ENCODE results near the gene RANGAP1.

The RANGAP1 gene

GRCh38 chr22:41229730-41230400 is 56.1 kb downstream of the RANGAP1 start (continued):
- TF ChIP-seq, protein P1, sequence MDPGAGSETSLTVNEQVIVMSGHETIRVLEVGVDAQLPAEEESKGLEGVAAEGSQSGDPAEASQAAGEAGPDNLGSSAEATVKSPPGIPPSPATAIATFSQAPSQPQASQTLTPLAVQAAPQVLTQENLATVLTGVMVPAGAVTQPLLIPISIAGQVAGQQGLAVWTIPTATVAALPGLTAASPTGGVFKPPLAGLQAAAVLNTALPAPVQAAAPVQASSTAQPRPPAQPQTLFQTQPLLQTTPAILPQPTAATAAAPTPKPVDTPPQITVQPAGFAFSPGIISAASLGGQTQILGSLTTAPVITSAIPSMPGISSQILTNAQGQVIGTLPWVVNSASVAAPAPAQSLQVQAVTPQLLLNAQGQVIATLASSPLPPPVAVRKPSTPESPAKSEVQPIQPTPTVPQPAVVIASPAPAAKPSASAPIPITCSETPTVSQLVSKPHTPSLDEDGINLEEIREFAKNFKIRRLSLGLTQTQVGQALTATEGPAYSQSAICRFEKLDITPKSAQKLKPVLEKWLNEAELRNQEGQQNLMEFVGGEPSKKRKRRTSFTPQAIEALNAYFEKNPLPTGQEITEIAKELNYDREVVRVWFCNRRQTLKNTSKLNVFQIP (CRISPR knock-in tag; IDR thresholded peaks at IDR 0.05; ENCODE audit: borderline replicate concordance, low read depth), result no peak

DNA sequence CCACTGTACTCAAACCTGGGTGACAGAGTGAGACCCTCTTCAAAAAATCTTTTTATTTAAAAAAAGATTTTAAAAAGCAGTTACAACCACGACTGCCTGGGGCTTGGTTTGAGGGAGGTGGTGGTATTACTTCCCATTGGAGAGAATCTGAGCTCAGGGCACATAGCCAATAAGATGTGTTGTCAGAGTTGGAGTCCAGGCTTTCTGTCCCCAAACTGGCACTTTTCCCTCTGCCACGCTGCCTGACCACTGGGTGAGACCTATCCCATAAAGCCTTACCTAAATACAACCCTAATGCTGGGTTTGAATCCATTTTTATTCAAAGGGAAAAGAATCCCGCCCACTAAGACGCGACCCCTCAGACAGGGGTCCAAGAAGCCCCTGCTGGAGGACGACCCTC is 56.8 kb downstream of the RANGAP1 start:
- no peak for TF ChIP-seq ARNTL (CRISPR knock-in tag; IDR thresholded peaks at IDR 0.05; ENCODE audit: borderline replicate concordance, low read depth)
- TF ChIP-seq ZFP30 (CRISPR knock-in tag; IDR thresholded peaks at IDR 0.05), result no peak
- no peak for TF ChIP-seq ESRRG (CRISPR knock-in tag; IDR thresholded peaks at IDR 0.05)
- no peak for TF ChIP-seq ZNF70 (CRISPR knock-in tag; IDR thresholded peaks at IDR 0.05)
- no peak for TF ChIP-seq SNAI2 (CRISPR knock-in tag; IDR thresholded peaks at IDR 0.05)
- no peak for TF ChIP-seq OSR1 (CRISPR knock-in tag; IDR thresholded peaks at IDR 0.05)
- TF ChIP-seq RARB (CRISPR knock-in tag; IDR thresholded peaks at IDR 0.05), result no peak
- no peak for TF ChIP-seq CSDC2 (CRISPR knock-in tag; IDR thresholded peaks at IDR 0.05)
- TF ChIP-seq TSHZ2 (CRISPR knock-in tag; IDR thresholded peaks at IDR 0.05), result no peak
- TF ChIP-seq TOX (CRISPR knock-in tag; IDR thresholded peaks at IDR 0.05; ENCODE audit: borderline replicate concordance), result no peak
- no peak for TF ChIP-seq ZFP3 (CRISPR knock-in tag; IDR thresholded peaks at IDR 0.05)
- no peak for TF ChIP-seq ZNF8 (CRISPR knock-in tag; IDR thresholded peaks at IDR 0.05)
- no peak for TF ChIP-seq PATZ1 (CRISPR knock-in tag; IDR thresholded peaks at IDR 0.05; ENCODE audit: borderline replicate concordance)
- no peak for ATAC-seq

DNA sequence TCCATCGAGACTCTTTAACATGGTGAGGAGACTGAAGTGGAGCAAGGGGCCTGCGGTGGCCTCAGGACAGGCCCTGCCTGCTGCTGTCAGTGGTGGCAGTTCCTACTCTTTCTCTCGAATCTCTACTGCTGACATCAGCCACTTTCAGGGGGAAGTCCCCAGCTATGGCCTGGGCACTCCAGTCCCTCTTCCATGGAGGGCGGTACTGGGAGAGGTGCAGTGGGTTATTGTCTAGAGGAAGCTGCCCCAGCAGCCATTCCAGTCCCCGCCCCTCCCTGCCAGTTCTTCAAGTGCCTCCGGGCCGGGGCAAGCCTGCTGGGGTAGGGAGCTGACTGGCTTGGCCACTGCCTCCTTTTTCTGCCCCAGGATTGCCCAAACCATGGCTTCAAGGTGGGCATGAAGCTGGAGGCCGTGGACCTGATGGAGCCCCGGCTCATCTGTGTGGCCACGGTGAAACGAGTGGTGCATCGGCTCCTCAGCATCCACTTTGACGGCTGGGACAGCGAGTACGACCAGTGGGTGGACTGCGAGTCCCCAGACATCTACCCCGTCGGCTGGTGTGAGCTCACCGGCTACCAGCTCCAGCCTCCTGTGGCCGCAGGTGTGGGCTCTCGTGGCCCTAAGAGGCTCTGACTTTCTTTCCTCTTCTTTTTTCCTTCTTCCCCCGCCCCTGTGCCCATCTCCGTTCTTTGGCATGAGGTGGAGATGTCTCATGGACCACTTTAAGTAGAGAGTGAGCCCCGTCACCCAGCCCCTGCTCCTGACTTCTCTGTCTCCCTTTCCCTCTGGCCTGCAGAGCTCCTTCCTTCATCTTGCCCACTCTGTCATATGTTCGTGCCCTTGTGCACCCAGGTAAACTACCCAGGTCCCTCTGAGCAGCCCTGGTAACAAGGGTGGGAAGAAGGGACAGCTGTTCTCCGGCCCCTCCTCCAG is 59.0 kb downstream of the RANGAP1 start:
- no peak for ATAC-seq

DNA sequence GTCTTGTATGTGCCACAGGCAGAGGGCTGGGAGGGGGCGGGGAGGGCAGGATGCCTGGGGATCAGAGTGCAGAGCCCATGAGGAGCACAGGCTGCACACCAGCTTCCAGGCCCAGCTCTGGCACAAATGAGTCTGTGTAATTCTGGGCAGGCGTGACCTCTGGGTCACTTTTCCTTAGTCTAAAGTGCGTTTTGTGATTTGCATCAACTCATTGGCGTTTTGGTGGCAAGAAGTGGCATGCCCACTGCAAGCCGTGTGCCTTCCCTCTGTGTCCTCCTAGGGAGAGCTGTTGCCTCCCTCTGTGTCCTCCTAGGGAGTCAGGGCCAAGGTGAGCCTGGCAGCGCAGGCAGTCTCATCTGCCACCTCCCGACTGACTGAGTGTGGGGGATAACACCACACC is 62.5 kb downstream of the RANGAP1 start:
- TF ChIP-seq ZC3H10 (CRISPR knock-in tag; IDR thresholded peaks at IDR 0.05) (no peak), ISL1 (CRISPR knock-in tag; IDR thresholded peaks at IDR 0.05) (no peak), ZFP3 (CRISPR knock-in tag; IDR thresholded peaks at IDR 0.05) (no peak), ARNTL (CRISPR knock-in tag; IDR thresholded peaks at IDR 0.05; ENCODE audit: borderline replicate concordance, low read depth) (no peak), TSHZ2 (CRISPR knock-in tag; IDR thresholded peaks at IDR 0.05) (no peak)
- no peak for ATAC-seq

More for the DNA sequence above, 59.0 kb downstream of the RANGAP1 start:
- TF ChIP-seq ZNF8 (CRISPR knock-in tag; IDR thresholded peaks at IDR 0.05), result no peak
- TF ChIP-seq RARB (CRISPR knock-in tag; IDR thresholded peaks at IDR 0.05), result no peak

Measured in SK-N-SH treated with all-trans-retinoic acid at 6 μM for 48 hours (cell line).